Activated CD8-positive, alpha-beta T cell treated with anti-CD3 and anti-CD28 coated beads, Interleukin-2, amount 10 ng/mL, durations not matched to agents 7 days and 5 days (primary cell): ENCODE data around the gene LRFN5. TPM values are rescaled to one million over a fixed set of nuclear protein-coding genes. Genes with fewer than 3 reads are reported as not detected.
"Not testable (repeated sequence)": the region's sequence is repeated elsewhere in the genome, so short reads cannot be mapped to it uniquely, and the experiment has no call there.

Experiments
- ATAC-seq: fragments of 150-1000 bp; cut with Tn5 transposase; one replicate; pipeline ENCODE4 v1.10.0; 2021; ENCODE audit warnings: moderate library complexity
- CTCF ChIA-PET: fragments of 350-600 bp; sonication (Branson Sonifier 250); formaldehyde crosslinking; loops from one replicate; lab custom pipeline; 2021; ENCODE audit warnings: antibody characterized with exemption; lab: Charles Lee
- POLR2A ChIA-PET: fragments of 350-600 bp; sonication (Branson Sonifier 250); formaldehyde crosslinking; loops from one replicate; lab custom pipeline; 2021; ENCODE audit warnings: antibody characterized with exemption; lab: Charles Lee
- DNase-seq: peaks from one replicate; pipeline ENCODE4 v3.0.0-alpha.2; 2020
- H3K27ac Mint-ChIP-seq: one replicate; pipeline ENCODE4 v1.8.0; 2021; ENCODE audit warnings: mild to moderate bottlenecking, mixed read lengths
- H3K27me3 Mint-ChIP-seq: one replicate; pipeline ENCODE4 v1.8.0; 2021; ENCODE audit warnings: low read depth, mixed read lengths
- H3K36me3 Mint-ChIP-seq: one replicate; pipeline ENCODE4 v1.8.0; 2021; ENCODE audit warnings: low read depth, mixed read lengths
- H3K4me1 Mint-ChIP-seq: one replicate; pipeline ENCODE4 v1.8.0; 2021; ENCODE audit warnings: low read depth, mixed read lengths
- H3K4me3 Mint-ChIP-seq: one replicate; pipeline ENCODE4 v1.8.0; 2021; ENCODE audit warnings: mild to moderate bottlenecking, mixed read lengths
- H3K9me3 Mint-ChIP-seq: one replicate; pipeline ENCODE4 v1.8.0; 2022; ENCODE audit warnings: mixed read lengths; ENCODE audit not compliant: insufficient read depth
- total RNA-seq, 2 experiments: library from RNA; stranded (reverse); gene quantifications; one replicate each; pipeline ENCODE4 v1.2.3, GENCODE V29; 2021

The LRFN5 gene
- total RNA-seq: not detected

DNA sequence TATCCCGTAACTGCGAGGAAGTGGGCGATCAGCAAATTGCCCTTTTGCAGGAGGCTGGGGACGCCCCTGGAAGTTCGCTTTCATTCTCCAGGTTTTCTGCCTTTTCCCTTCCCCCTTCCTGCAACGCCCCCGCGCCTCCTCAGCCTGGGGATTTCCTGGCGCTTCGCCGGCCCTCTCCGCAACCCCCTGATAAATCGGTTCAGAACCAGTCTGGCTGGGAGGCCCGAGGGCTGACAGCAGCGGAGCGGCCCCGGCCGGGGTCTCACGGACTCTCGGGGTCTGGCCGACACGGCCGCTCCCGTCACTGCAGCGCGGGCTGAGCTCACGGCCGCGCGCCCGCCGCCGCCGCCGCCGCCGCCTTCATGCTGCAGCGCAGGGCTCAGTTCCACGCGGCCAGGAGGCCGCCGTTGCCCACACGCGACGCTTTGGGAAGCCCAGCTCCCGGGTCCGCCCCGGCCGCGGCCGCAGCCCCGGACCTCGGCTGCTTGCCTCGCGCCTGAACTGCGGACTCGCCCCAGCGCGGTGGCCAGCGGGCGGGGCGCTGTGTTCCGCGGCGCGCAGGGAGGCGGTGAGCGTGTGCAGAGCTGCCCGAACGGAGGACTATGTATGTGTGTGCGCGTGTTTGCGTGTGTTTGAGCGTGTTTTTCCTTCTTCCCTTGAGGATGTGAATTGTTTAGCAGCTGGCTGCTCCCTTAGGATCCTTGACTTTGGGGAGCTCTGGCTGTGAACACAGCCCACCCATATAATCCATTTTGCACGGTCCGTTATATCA, at the start of gene LRFN5:
Gene LRFN5 (plus strand): TSS at position 345 of the 772 bp plus-strand sequence.
- POLR2A ChIA-PET: no interaction called here
- H3K27ac Mint-ChIP-seq: no peak within 1 kb of the TSS
- peaks cover 4% of the 10 kb centered on the region for H3K36me3 Mint-ChIP-seq
- peaks cover 11% of the 10 kb centered on the region for H3K4me1 Mint-ChIP-seq
- peak within 1 kb of the TSS; percentile 49 for H3K4me3 Mint-ChIP-seq
- peak; percentile 72 for ATAC-seq
- DNase-seq: no peak
- no peaks in the 10 kb centered on the region for H3K9me3 Mint-ChIP-seq
- peaks cover 69% of the 10 kb centered on the region for H3K27me3 Mint-ChIP-seq
- CTCF ChIA-PET: no interaction called here

DNA sequence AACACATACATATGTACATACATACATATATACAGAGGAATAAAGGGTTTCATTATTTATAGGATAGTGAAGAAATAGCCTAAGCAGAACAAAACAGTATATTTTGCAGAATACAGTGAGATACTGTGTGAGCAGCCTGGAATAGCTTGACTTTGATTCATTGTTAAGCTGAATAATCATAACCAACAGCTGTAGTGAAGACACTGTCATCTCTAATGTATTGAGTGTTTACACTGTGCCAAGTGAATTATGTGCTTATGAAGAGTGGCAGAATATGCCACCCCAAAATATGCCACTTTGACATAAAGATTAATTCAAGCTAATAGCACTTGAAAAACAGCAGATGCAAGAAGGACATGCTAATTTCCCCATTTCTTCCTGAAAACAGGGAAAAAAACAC, 48.2 kb upstream of the LRFN5 start:
- ChIA-PET CTCF (no interaction called here), POLR2A (interaction anchor here (0.7 kb wide), 1 partner anchor 410 kb away, joined by 3 read pairs; no protein-coding TSS in a partner anchor)
- DNase-seq (no peak), ATAC-seq (no peak)
- no peaks in the 10 kb centered on the region for H3K36me3 Mint-ChIP-seq
- no peaks in the 10 kb centered on the region for H3K4me1 Mint-ChIP-seq
- no peaks in the 10 kb centered on the region for H3K9me3 Mint-ChIP-seq
- no peak overlapping the region for H3K4me3 Mint-ChIP-seq
- no peaks in the 10 kb centered on the region for H3K27me3 Mint-ChIP-seq
- H3K27ac Mint-ChIP-seq: no peak overlapping the region

DNA sequence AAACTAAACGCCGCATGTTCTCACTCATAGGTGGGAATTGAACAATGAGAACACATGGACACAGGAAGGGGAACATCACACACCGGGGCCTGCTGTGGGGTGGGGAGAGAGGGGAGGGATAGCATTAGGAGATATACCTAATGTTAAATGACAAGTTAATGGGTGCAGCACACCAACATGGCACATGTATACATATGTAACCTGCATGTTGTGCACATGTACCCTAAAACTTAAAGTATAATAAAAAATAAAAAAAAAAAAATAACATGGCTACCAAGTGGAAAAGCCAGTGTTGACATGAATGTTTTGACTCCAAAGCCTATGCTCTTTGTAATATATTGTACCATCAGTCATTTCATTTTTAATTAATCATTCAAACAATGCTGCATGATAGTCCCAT, 39.8 kb upstream of the LRFN5 start:
- DNase-seq, H3K27me3 Mint-ChIP-seq, H3K4me3 Mint-ChIP-seq, H3K9me3 Mint-ChIP-seq, H3K36me3 Mint-ChIP-seq, H3K27ac Mint-ChIP-seq, H3K4me1 Mint-ChIP-seq, POLR2A ChIA-PET, CTCF ChIA-PET, ATAC-seq: not testable (repeated sequence)

DNA sequence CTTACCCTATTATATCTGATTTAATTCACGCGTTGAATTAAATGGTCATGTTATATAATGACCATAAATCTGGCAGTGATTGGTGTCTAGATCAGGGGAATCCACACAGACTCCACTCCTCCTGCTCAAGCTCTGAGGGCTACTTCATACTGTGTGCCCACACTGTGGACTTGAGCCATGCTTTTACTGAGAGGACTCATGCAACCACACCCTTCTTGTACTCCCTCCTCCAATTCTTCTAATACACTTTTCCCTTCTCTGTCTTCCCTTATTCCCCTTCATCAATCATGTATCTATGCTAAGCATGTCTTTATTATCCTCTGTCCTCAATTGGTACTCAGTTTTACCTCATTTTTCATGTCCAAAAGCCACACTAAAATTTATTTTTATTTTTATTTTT, 37.7 kb upstream of the LRFN5 start:
- Mint-ChIP-seq H3K36me3 (no peaks in the 10 kb centered on the region), H3K4me1 (no peaks in the 10 kb centered on the region), H3K9me3 (no peaks in the 10 kb centered on the region), H3K4me3 (no peak overlapping the region), H3K27ac (no peak overlapping the region), H3K27me3 (no peaks in the 10 kb centered on the region)
- ChIA-PET CTCF (no interaction called here), POLR2A (no interaction called here)
- DNase-seq: no peak
- no peak for ATAC-seq

DNA sequence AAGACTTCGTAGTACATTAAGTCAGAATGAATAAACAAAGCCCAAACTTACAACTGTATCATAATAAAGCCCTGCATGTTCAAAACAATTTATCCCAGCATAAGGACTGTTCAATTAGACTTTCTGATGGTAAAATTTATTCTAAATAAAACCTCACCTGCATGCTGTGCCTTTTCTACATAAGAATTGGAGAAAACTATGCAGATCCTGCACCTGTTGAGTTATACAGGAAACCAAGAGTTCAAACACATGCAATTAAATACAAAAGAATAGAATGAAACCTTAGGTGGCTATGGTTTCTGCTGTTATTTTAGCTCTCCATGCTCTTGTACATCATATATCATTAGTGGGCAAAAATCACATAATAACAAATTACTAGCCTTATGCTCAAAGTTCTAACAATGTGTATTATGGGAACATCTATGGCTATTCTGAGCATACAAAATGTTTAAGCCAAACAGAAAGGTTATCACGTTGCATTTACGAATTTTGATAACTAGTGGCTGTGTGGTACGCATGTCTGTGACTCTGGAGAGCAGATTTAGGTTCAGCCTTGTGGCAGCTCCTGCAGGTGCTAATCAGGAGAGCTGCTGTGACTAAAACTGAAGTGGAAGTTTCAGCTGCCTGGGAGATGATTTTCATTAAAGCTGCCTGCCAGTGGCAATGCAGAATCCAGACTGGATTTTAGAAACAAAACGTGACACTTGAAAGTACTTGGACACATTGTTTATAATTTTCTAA, 36.1 kb upstream of the LRFN5 start:
- ATAC-seq (no peak), DNase-seq (no peak)
- no peaks in the 10 kb centered on the region for H3K4me1 Mint-ChIP-seq
- ChIA-PET CTCF (no interaction called here), POLR2A (no interaction called here)
- H3K27me3 Mint-ChIP-seq: no peaks in the 10 kb centered on the region
- no peak overlapping the region for H3K27ac Mint-ChIP-seq
- no peaks in the 10 kb centered on the region for H3K36me3 Mint-ChIP-seq
- H3K9me3 Mint-ChIP-seq: no peaks in the 10 kb centered on the region
- H3K4me3 Mint-ChIP-seq: no peak overlapping the region

DNA sequence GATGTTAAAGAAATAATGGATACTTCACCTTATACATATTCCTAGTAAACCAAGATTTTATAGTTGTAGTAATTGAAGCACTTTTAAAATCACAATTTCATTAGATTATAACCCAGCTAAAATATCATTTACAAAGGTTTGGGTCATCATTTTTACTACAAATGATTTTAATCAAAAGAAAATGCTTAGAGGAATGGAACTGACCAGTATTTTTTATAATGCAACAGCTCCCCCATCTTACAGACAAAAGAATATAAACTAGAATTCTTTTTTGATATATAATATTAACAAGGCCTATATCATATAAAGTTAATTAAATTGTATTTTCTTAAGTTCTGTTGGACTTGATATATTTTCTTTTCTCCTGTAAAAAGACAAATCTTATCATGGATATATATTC, 20.4 kb upstream of the LRFN5 start:
- POLR2A ChIA-PET: no interaction called here
- Mint-ChIP-seq H3K27ac (no peak overlapping the region), H3K27me3 (no peaks in the 10 kb centered on the region), H3K4me3 (no peak overlapping the region), H3K9me3 (no peaks in the 10 kb centered on the region), H3K36me3 (no peaks in the 10 kb centered on the region), H3K4me1 (no peaks in the 10 kb centered on the region)
- DNase-seq (no peak), ATAC-seq (no peak)
- CTCF ChIA-PET: no interaction called here

DNA sequence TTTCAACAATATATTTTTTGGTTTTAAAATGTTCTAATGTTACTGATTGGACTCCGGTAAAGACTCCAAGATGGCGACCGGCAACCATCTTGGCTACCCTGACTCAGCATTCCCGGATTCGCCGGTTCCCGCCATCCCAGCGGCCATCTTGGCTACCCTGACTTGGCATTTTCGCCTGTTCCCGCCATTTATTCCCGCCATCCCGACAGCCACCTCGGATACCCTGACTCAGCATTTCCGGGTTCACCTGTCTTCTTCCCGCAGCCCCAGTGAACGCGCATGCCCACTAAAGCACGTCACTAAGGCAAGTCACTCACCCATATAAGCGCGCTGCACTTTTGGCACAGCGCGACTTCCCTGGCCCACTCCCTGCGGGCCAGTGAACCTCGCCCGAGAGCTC, 9.0 kb upstream of the LRFN5 start:
- no peaks in the 10 kb centered on the region for H3K4me1 Mint-ChIP-seq
- DNase-seq (no peak), ATAC-seq (no peak)
- H3K4me3 Mint-ChIP-seq: no peak overlapping the region
- CTCF ChIA-PET: no interaction called here
- H3K27me3 Mint-ChIP-seq: no peaks in the 10 kb centered on the region
- POLR2A ChIA-PET: no interaction called here
- H3K9me3 Mint-ChIP-seq: no peaks in the 10 kb centered on the region
- H3K27ac Mint-ChIP-seq: no peak overlapping the region
- H3K36me3 Mint-ChIP-seq: no peaks in the 10 kb centered on the region

DNA sequence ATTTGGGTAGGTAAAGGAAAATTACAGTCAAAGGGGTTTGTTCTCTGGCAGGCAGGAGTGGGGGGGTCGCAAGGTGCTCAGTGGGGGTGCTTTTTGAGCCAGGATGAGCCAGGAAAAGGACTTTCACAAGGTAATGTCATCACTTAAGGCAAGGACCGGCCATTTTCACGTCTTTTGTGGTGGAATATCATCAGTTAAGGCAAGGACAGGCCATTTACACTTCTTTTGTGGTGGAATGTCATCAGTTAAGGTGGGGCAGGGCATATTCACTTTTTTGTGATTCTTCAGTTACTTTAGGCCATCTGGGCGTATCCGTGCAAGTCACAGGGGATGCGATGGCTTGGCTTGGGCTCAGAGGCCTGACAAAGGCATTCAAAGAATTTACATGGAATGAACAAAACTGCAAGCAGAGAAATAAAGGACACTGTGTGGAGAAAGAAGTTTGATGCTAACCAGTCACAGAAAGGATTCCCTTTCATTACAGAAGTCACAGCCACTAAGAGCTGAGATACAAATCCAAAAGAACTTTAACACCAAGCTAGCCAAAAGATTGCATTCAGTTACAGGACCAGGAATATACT, 6.8 kb upstream of the LRFN5 start:
- H3K27ac Mint-ChIP-seq, POLR2A ChIA-PET, H3K9me3 Mint-ChIP-seq, DNase-seq, ATAC-seq, H3K4me3 Mint-ChIP-seq, H3K36me3 Mint-ChIP-seq, H3K4me1 Mint-ChIP-seq: not testable (repeated sequence)
- CTCF ChIA-PET: interaction anchor here (1.0 to 1.8 kb wide), 5 partner anchors 8 to 17 kb away, joined by 3 to 7 read pairs (median 4); no protein-coding TSS in a partner anchor
- peaks cover 13% of the 10 kb centered on the region for H3K27me3 Mint-ChIP-seq

DNA sequence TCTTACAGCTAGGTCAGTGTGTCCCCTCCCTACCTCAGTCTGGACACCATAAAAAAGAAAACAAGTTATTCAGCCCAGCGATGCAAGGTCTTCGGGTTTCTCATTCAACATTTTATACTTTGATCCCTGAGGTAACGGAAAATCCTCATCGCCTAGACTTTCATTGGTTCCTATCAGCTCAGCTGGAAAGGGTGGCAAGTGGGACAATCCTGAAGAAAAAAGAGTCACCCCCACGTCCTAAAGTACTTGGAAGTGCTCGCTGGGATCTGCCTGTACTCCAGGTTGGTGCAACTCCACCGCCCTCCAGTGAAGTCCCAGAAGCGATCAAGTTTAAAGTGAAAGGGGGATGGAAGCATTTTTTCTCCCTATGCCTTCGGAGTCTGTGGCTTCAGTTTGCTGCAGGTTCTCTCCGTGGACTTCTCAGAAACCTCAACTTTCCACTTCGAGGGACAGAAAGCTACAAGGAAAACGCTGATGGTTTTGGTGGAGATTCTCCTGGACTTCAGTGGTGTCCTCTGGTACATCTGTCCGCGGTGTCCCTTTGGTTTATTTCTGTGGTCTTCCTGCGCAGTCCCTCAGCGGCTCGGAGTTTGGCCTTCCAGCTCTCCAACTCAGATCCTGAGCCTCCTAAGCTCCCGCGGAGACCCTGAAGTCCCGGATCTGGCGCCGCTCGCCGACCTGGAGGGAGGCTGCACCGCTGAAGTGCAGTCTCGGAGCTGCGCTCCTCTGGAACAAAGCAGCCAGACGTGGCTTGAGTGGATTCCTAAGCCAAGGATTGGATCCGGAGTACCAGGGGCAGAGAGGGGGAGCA, 1.8 kb upstream of the LRFN5 start:
- no peak overlapping the region for H3K4me3 Mint-ChIP-seq
- no peak for DNase-seq
- ChIA-PET POLR2A (no interaction called here), CTCF (no interaction called here)
- H3K27ac Mint-ChIP-seq: no peak overlapping the region
- peaks cover 4% of the 10 kb centered on the region for H3K36me3 Mint-ChIP-seq
- no peak for ATAC-seq
- peaks cover 11% of the 10 kb centered on the region for H3K4me1 Mint-ChIP-seq
- H3K9me3 Mint-ChIP-seq: no peaks in the 10 kb centered on the region
- H3K27me3 Mint-ChIP-seq: peaks cover 60% of the 10 kb centered on the region

DNA sequence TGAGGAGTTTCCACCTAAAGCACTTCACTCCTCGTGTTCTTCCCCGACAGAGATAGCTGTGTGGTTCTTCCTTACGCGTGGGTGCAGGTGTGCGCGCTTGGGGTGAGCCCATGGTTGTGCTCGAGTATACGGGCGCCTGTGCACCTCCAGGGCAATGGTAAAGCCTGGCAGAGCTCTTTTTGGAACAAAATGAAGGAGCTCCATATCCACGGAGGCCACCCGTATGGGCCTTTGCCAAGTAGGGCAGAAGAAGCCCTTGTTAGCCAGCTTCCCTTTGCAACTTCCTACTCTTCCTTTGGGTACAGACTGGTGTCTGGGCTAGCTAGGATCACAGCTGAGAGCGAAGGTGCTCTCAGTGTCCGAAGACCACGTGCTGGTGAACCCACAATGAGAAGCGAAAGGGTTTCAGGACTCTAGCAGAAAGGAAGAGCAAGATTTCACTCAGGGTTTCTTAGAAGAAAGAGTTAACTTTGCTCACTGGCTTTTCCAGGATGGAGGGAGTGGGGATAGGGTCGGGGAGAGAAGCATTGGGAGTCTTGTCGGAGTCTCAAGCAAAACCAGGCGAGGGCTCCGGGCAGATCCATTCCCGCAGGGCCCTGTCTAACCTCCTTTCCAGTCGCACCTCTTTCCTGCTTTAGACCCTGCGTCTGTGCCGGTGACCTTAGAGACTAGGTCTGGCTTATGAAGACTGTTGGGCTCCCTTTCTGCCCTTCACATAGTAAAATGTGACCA, 960 bp upstream of the LRFN5 start:
- Mint-ChIP-seq H3K36me3 (peaks cover 4% of the 10 kb centered on the region), H3K4me1 (peaks cover 11% of the 10 kb centered on the region), H3K9me3 (no peaks in the 10 kb centered on the region), H3K27ac (no peak overlapping the region), H3K27me3 (peaks cover 65% of the 10 kb centered on the region), H3K4me3 (peak overlapping the region; percentile 38)
- ATAC-seq (no peak), DNase-seq (no peak)
- ChIA-PET POLR2A (no interaction called here), CTCF (no interaction called here)

DNA sequence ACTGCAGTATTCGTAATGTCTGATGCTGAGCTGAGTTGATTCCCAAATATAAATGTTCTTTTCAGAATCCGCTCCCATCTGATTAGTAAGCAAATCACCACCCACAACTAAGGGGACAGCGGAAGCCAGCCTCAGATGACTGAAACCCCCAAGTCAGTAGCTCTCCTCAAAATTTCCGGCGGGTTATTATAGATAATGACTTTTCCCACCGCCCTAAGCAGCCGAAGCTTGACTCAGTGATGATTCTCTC, 469 bp upstream of the LRFN5 start:
- DNase-seq (no peak), ATAC-seq (no peak)
- peaks cover 4% of the 10 kb centered on the region for H3K36me3 Mint-ChIP-seq
- no peaks in the 10 kb centered on the region for H3K9me3 Mint-ChIP-seq
- POLR2A ChIA-PET: no interaction called here
- peaks cover 67% of the 10 kb centered on the region for H3K27me3 Mint-ChIP-seq
- H3K4me1 Mint-ChIP-seq: peaks cover 11% of the 10 kb centered on the region
- CTCF ChIA-PET: no interaction called here
- no peak overlapping the region for H3K27ac Mint-ChIP-seq
- H3K4me3 Mint-ChIP-seq: peak overlapping the region; percentile 38
